ENCODE data around the gene RHOD.
A peak's percentile ranks its signal among the peaks of the same experiment; 100 is the strongest.

The RHOD gene

GRCh38 chr11:67099831-67100324 is 43.2 kb downstream of the RHOD start:
- H3K27me3 ChIP-seq (replicated peaks; ENCODE audit: control insufficient read depth, insufficient read depth, low read length), result peaks cover 3% of the 10 kb centered on the region
- DNase-seq (ENCODE audit: low read depth), result no peak
- H3K9me3 ChIP-seq (ENCODE audit: control insufficient read depth, low read length), result no peaks in the 10 kb centered on the region
- H3K36me3 ChIP-seq (ENCODE audit: control insufficient read depth, insufficient read depth, low read length, severe bottlenecking), result no peaks in the 10 kb centered on the region
- no peak overlapping the region for H3K4me3 ChIP-seq (ENCODE audit: low read length)
- H3K4me1 ChIP-seq (ENCODE audit: control insufficient read depth, insufficient read depth, low read length), result no peaks in the 10 kb centered on the region
- H3K9ac ChIP-seq (ENCODE audit: low read length), result no peak overlapping the region

- no peaks in the 10 kb centered on the region for H3K36me3 ChIP-seq (ENCODE audit: control insufficient read depth, insufficient read depth, low read length, severe bottlenecking)
- H3K9me3 ChIP-seq (ENCODE audit: control insufficient read depth, low read length), result no peaks in the 10 kb centered on the region
- H3K9ac ChIP-seq (ENCODE audit: low read length), result no peak overlapping the region
- H3K4me3 ChIP-seq (ENCODE audit: low read length), result no peak overlapping the region
- DNase-seq (ENCODE audit: low read depth), result no peak
- H3K4me1 ChIP-seq (ENCODE audit: control insufficient read depth, insufficient read depth, low read length), result no peaks in the 10 kb centered on the region
- no peaks in the 10 kb centered on the region for H3K27me3 ChIP-seq (replicated peaks; ENCODE audit: control insufficient read depth, insufficient read depth, low read length)
These were observed 46.0 kb downstream of the RHOD start for GRCh38 chr11:67102664-67103063.

- Histone ChIP-seq H3K4me1 (ENCODE audit: control insufficient read depth, insufficient read depth, low read length) (peaks cover 3% of the 10 kb centered on the region), H3K36me3 (ENCODE audit: control insufficient read depth, insufficient read depth, low read length, severe bottlenecking) (no peaks in the 10 kb centered on the region), H3K9ac (ENCODE audit: low read length) (no peak overlapping the region), H3K9me3 (ENCODE audit: control insufficient read depth, low read length) (no peaks in the 10 kb centered on the region), H3K27me3 (replicated peaks; ENCODE audit: control insufficient read depth, insufficient read depth, low read length) (no peaks in the 10 kb centered on the region), H3K4me3 (ENCODE audit: low read length) (no peak overlapping the region)
- no peak for DNase-seq (ENCODE audit: low read depth)
These were observed 49.3 kb downstream of the RHOD start for GRCh38 chr11:67105964-67106363.

GRCh38 chr11:67111261-67111660 is 54.6 kb downstream of the RHOD start:
- H3K9ac ChIP-seq (ENCODE audit: low read length), result no peak overlapping the region
- no peak overlapping the region for H3K4me3 ChIP-seq (ENCODE audit: low read length)
- H3K9me3 ChIP-seq (ENCODE audit: control insufficient read depth, low read length), result no peaks in the 10 kb centered on the region
- peaks cover 12% of the 10 kb centered on the region for H3K4me1 ChIP-seq (ENCODE audit: control insufficient read depth, insufficient read depth, low read length)
- H3K27me3 ChIP-seq (replicated peaks; ENCODE audit: control insufficient read depth, insufficient read depth, low read length), result no peaks in the 10 kb centered on the region
- H3K36me3 ChIP-seq (ENCODE audit: control insufficient read depth, insufficient read depth, low read length, severe bottlenecking), result no peaks in the 10 kb centered on the region
- DNase-seq (ENCODE audit: low read depth), result peak; percentile 60

- Histone ChIP-seq H3K9ac (ENCODE audit: low read length) (no peak overlapping the region), H3K4me1 (ENCODE audit: control insufficient read depth, insufficient read depth, low read length) (peaks cover 17% of the 10 kb centered on the region), H3K27me3 (replicated peaks; ENCODE audit: control insufficient read depth, insufficient read depth, low read length) (no peaks in the 10 kb centered on the region), H3K36me3 (ENCODE audit: control insufficient read depth, insufficient read depth, low read length, severe bottlenecking) (no peaks in the 10 kb centered on the region), H3K4me3 (ENCODE audit: low read length) (no peak overlapping the region), H3K9me3 (ENCODE audit: control insufficient read depth, low read length) (no peaks in the 10 kb centered on the region)
- no peak for DNase-seq (ENCODE audit: low read depth)
These were observed 56.6 kb downstream of the RHOD start for GRCh38 chr11:67113231-67113721.

GRCh38 chr11:67114275-67114896 is 57.7 kb downstream of the RHOD start:
- no peaks in the 10 kb centered on the region for H3K27me3 ChIP-seq (replicated peaks; ENCODE audit: control insufficient read depth, insufficient read depth, low read length)
- H3K9me3 ChIP-seq (ENCODE audit: control insufficient read depth, low read length), result no peaks in the 10 kb centered on the region
- H3K4me1 ChIP-seq (ENCODE audit: control insufficient read depth, insufficient read depth, low read length), result peaks cover 17% of the 10 kb centered on the region
- H3K36me3 ChIP-seq (ENCODE audit: control insufficient read depth, insufficient read depth, low read length, severe bottlenecking), result no peaks in the 10 kb centered on the region
- DNase-seq (ENCODE audit: low read depth), result no peak
- H3K4me3 ChIP-seq (ENCODE audit: low read length), result no peak overlapping the region
- no peak overlapping the region for H3K9ac ChIP-seq (ENCODE audit: low read length)

- Histone ChIP-seq H3K36me3 (ENCODE audit: control insufficient read depth, insufficient read depth, low read length, severe bottlenecking) (no peaks in the 10 kb centered on the region), H3K9me3 (ENCODE audit: control insufficient read depth, low read length) (no peaks in the 10 kb centered on the region), H3K4me1 (ENCODE audit: control insufficient read depth, insufficient read depth, low read length) (peaks cover 10% of the 10 kb centered on the region), H3K4me3 (ENCODE audit: low read length) (no peak overlapping the region), H3K9ac (ENCODE audit: low read length) (peak overlapping the region; percentile 88), H3K27me3 (replicated peaks; ENCODE audit: control insufficient read depth, insufficient read depth, low read length) (no peaks in the 10 kb centered on the region)
- no peak for DNase-seq (ENCODE audit: low read depth)
These were observed 60.1 kb downstream of the RHOD start for GRCh38 chr11:67116758-67117105.

GRCh38 chr11:67117176-67117575 is 60.5 kb downstream of the RHOD start:
- Histone ChIP-seq H3K9ac (ENCODE audit: low read length) (peak overlapping the region; percentile 88), H3K9me3 (ENCODE audit: control insufficient read depth, low read length) (no peaks in the 10 kb centered on the region), H3K36me3 (ENCODE audit: control insufficient read depth, insufficient read depth, low read length, severe bottlenecking) (no peaks in the 10 kb centered on the region), H3K27me3 (replicated peaks; ENCODE audit: control insufficient read depth, insufficient read depth, low read length) (no peaks in the 10 kb centered on the region), H3K4me3 (ENCODE audit: low read length) (peak overlapping the region; percentile 39), H3K4me1 (ENCODE audit: control insufficient read depth, insufficient read depth, low read length) (peaks cover 13% of the 10 kb centered on the region)
- DNase-seq (ENCODE audit: low read depth), result no peak

- Histone ChIP-seq H3K9ac (ENCODE audit: low read length) (peak overlapping the region; percentile 88), H3K9me3 (ENCODE audit: control insufficient read depth, low read length) (no peaks in the 10 kb centered on the region), H3K36me3 (ENCODE audit: control insufficient read depth, insufficient read depth, low read length, severe bottlenecking) (no peaks in the 10 kb centered on the region), H3K27me3 (replicated peaks; ENCODE audit: control insufficient read depth, insufficient read depth, low read length) (no peaks in the 10 kb centered on the region), H3K4me1 (ENCODE audit: control insufficient read depth, insufficient read depth, low read length) (peaks cover 14% of the 10 kb centered on the region), H3K4me3 (ENCODE audit: low read length) (peak overlapping the region; percentile 69)
- no peak for DNase-seq (ENCODE audit: low read depth)
These were observed 61.1 kb downstream of the RHOD start for GRCh38 chr11:67117672-67118180.

GRCh38 chr11:67118181-67118766 is 61.6 kb downstream of the RHOD start:
- peaks cover 2% of the 10 kb centered on the region for H3K36me3 ChIP-seq (ENCODE audit: control insufficient read depth, insufficient read depth, low read length, severe bottlenecking)
- H3K4me1 ChIP-seq (ENCODE audit: control insufficient read depth, insufficient read depth, low read length), result peaks cover 19% of the 10 kb centered on the region
- H3K27me3 ChIP-seq (replicated peaks; ENCODE audit: control insufficient read depth, insufficient read depth, low read length), result no peaks in the 10 kb centered on the region
- H3K4me3 ChIP-seq (ENCODE audit: low read length), result peak overlapping the region; percentile 69
- H3K9me3 ChIP-seq (ENCODE audit: control insufficient read depth, low read length), result no peaks in the 10 kb centered on the region
- H3K9ac ChIP-seq (ENCODE audit: low read length), result peak overlapping the region; percentile 88
- no peak for DNase-seq (ENCODE audit: low read depth)

GRCh38 chr11:67118801-67119584 is 62.3 kb downstream of the RHOD start, which contains the start of gene KDM2A:
TSS of gene KDM2A (plus strand) at chr11:67119263. CDS start at chr11:67121317, 2,054 bp downstream.
- no peaks in the 10 kb centered on the region for H3K9me3 ChIP-seq (ENCODE audit: control insufficient read depth, low read length)
- no peaks in the 10 kb centered on the region for H3K27me3 ChIP-seq (replicated peaks; ENCODE audit: control insufficient read depth, insufficient read depth, low read length)
- peak within 1 kb of the TSS; percentile 97 for H3K9ac ChIP-seq (ENCODE audit: low read length)
- DNase-seq (ENCODE audit: low read depth), result peak; percentile 100
- peak within 1 kb of the TSS; percentile 100 for H3K4me3 ChIP-seq (ENCODE audit: low read length)
- H3K4me1 ChIP-seq (ENCODE audit: control insufficient read depth, insufficient read depth, low read length), result peaks cover 24% of the 10 kb centered on the region
- peaks cover 2% of the 10 kb centered on the region for H3K36me3 ChIP-seq (ENCODE audit: control insufficient read depth, insufficient read depth, low read length, severe bottlenecking)

Data from adipocyte (in vitro differentiated cells).